ENCODE measurements around the gene GJB3. TPM values are rescaled to one million over a fixed set of nuclear protein-coding genes. Genes with fewer than 3 reads are reported as not detected.

The GJB3 gene
- total RNA-seq, 1 donor from 2014 or later, result 0.80 TPM

DNA sequence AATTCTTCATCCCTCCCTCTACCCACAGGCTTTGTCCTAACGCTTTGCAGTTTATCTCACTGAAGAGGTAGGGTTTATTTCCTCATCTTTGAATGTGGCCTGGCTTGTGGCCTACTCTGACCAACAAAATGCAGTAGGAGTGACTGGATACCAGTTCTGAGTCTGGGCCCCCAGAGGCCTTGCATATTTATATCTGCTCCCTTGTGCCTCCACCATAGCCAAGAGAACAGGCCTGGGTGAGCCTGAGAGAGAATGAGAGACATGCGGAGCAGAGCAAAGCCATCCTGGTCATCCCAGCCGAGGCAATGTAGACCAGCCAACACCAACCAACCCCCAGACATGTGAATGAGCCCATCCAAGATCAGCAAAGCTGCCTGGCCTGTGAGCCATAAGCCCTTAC, 48.2 kb downstream of the GJB3 start:
- TF ChIP-seq CTCF (IDR thresholded peaks at IDR 0.05), result no peak
- Histone ChIP-seq H3K4me1 (peaks cover 16% of the 10 kb centered on the region), H3K27me3 (ENCODE audit: low read depth) (no peaks in the 10 kb centered on the region), H3K9me3 (no peaks in the 10 kb centered on the region), H3K36me3 (no peaks in the 10 kb centered on the region), H3K4me3 (no peak overlapping the region), H3K27ac (no peak overlapping the region)
- ATAC-seq (no peak), DNase-seq (no peak)
- intact Hi-C loops (cut with DNase I), result no loop called here

DNA sequence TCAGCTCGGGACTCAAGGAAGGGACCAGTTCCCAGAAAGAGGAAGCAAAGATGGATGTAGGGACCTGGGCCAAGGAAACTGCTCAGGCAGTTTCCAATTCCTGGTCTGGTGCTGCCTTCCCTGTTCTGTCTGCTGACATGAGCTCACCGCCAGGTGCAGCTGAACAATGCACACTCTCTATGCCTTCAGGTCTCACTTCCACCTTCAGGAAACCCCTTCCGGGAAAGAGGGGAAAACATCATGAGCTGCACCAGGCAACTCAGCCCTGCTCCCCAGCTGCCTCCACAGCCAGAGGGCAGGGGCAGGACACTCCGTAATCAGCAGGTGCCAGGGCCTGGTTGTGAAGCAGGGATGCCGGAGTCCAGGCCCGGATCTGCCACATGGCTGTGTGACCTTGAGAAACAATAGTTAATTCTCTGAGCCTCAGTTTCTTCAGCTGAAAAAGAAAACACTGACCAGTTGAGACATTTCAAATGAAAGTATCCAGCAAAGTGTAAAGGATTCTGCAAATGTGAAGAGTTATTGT, 50.8 kb downstream of the GJB3 start:
- intact Hi-C loops (cut with DNase I), result no loop called here

GRCh38 chr1:34833711-34834110, 52.7 kb downstream of the GJB3 start:
- no peaks in the 10 kb centered on the region for H3K27me3 ChIP-seq (ENCODE audit: low read depth)
- no peak for TF ChIP-seq CTCF (IDR thresholded peaks at IDR 0.05)
- H3K4me3 ChIP-seq, result no peak overlapping the region
- DNase-seq, result no peak
- H3K9me3 ChIP-seq, result no peaks in the 10 kb centered on the region
- ATAC-seq, result no peak
- H3K4me1 ChIP-seq, result peaks cover 9% of the 10 kb centered on the region
- H3K36me3 ChIP-seq, result no peaks in the 10 kb centered on the region
- intact Hi-C loops (cut with DNase I), result no loop called here
- H3K27ac ChIP-seq, result no peak overlapping the region

More for the DNA sequence above, 50.8 kb downstream of the GJB3 start:
- no peak for DNase-seq
- no peak for TF ChIP-seq CTCF (IDR thresholded peaks at IDR 0.05)
- ATAC-seq, result no peak
- Histone ChIP-seq H3K36me3 (no peaks in the 10 kb centered on the region), H3K27me3 (ENCODE audit: low read depth) (no peaks in the 10 kb centered on the region), H3K27ac (no peak overlapping the region), H3K4me1 (peaks cover 9% of the 10 kb centered on the region), H3K9me3 (no peaks in the 10 kb centered on the region), H3K4me3 (no peak overlapping the region)

Other genes starting within 250 kb of the GJB3 start
- gene GJB5, start 26.2 kb upstream of the GJB3 start, total RNA-seq, result not detected
- gene GJB4, start 21.5 kb upstream of the GJB3 start, total RNA-seq, result 0.12 TPM
- 16.1 TPM for gene GJA4, start 11.8 kb downstream of the GJB3 start, total RNA-seq
- 34.0 TPM for gene SMIM12, start 78.5 kb downstream of the GJB3 start, total RNA-seq
- 0.18 TPM for gene DLGAP3, start 148.4 kb downstream of the GJB3 start, total RNA-seq
- gene TMEM35B, start 204.1 kb downstream of the GJB3 start, total RNA-seq, result 47.8 TPM